HG03025 (cell line): Measurements from ENCODE around the gene PROZ.

Experiments
- ATAC-seq: cut with Tn5 transposase; IDR thresholded peaks from one replicate; pipeline ENCODE4 v1.9.1; 2021; ENCODE audit warnings: mild to moderate bottlenecking, moderate library complexity; ENCODE audit not compliant: unreplicated experiment, low FRiP score

PROZ gene

DNA sequence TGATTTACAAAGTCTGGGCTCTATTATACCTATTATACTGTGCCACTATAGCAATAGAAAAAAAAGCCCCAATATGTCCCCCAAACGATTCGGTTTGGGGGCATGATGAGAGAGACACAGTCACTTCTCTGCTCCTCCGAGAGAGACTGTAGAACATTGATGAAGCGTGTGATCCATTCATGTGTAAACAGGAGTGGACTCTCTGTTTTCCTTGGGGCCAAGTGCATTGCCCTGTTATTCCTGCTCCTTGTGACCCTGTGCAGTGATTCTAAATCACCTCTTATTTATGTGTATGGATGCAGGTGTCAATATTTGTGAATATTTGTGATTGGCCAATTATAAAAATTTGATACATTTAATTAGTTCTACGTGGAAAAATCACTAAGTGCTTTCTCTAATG is 18.9 kb upstream of the PROZ start:
- no peak for ATAC-seq

DNA sequence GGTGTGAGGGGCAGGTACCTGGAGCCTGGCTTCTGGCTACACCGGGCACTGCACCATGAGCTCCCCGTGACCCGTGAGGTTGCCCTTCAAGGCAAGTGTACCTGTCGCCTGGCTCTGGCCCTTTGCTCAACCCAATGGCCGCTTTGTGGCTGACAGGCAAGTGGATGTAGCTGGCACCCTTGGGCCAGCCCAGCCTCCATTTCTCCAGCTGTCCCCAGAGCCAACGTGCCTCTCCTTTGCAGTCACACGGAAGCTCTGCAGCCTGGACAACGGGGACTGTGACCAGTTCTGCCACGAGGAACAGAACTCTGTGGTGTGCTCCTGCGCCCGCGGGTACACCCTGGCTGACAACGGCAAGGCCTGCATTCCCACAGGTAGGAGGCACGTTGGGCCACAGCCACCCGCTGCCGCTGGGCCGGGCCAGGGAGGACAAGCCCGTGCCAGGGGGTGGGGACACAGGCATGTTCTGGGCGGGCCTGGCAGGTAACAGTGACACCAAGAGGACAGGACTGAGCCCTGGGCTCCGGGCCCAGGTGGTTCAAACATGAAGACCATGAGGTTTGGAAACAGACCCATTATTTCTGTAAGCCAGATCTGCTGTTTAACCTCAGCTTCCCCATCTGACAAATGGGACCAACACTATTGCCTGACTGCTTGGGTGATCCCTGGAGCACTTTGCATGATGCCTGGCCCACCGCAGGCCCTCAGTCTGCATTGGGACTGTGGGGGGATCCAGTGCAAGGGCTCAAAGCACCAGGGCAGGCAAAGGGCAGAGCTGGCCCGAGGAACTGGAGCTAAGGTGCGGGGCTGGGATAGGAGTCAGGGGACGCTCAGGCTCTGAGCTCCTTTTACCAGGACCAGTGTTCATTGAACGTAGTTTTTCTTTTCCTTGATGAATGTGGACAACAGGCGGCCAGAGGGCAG is 17.5 kb upstream of the PROZ start:
- no peak for ATAC-seq

DNA sequence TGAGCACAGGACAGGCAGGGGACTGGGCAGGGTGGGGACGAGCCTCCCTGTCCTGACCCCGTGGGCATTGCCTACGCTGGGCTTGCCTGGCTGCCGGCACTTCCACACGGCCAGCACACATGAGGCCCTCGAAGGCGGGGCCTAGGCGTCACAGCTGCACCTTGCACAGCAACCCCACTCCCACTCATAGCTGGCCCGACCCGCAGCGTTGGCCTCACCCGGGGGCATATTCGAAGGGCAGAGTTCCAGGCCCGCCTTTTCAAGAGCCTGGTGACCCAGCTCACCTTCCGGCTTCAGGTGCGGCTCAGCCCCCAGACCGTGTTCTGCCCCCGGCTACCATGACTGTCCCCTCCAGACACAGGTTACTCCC is 16.9 kb upstream of the PROZ start:
- ATAC-seq = no peak

DNA sequence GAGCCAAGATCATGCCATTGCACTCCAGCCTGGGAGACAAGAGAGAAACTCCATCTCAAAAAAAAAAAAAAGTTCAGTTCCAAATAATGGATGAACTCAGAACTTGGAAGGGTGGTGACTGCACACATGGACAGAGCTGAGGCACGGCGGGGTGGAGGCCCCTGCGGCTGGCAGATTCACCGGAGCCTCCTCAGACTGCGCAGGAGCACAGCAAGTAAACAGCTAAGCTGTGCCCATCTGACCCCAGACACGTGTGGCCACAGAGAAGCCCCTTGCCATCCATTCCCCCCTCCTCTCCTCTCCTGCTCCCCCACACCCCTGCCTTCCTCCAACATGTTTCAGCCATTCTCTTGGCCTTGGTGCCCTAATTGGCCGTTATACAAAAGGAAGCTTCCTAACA is 15.6 kb upstream of the PROZ start:
- ATAC-seq = no peak

DNA sequence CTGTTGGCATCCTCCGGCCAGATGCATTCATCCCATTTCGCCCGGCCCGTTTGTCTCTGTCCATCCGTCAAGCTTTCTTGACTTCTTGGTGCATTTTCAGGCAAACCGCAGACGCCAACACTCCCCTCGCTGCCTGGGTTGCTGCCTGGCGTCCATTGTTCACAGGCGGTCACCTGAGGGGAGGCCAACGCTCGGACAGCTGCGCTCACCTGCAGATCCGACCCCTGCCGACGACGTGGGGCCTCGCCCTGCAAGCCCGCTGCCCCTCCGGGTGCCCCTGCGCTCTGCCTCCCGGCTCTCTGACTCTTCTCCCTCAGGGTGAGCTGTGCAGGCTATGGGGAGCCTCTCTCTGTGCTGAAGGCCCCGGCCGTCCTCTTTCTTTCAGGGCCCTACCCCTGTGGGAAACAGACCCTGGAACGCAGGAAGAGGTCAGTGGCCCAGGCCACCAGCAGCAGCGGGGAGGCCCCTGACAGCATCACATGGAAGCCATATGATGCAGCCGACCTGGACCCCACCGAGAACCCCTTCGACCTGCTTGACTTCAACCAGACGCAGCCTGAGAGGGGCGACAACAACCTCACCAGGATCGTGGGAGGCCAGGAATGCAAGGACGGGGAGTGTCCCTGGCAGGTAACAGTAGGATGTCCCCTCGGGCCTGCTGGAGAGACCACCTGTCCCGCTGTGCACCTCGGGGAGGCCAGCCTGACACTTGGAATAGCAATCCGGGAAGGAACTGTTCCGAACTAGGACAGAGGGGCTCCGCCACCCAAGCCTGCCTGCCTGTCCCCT is 14.8 kb upstream of the PROZ start:
- ATAC-seq = no peak

DNA sequence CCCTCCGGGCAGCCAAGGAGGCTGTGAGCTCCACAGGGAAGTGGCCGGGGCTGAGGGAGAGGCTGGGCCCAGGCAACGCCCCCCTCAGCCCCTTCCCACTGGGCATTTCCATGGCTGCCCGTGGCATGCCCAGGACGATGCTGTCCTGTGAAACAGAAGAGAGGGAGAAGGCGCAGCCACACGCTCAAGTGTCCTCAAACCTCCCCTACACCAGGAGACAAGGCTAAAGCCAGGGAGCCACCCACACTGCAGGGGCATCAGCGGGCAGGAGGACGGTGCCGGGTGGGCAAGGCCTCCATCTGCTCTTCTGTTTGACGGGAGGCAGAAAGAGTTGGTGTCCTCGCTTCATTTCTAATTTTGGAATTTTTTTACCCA is 14.2 kb upstream of the PROZ start:
- no peak for ATAC-seq

DNA sequence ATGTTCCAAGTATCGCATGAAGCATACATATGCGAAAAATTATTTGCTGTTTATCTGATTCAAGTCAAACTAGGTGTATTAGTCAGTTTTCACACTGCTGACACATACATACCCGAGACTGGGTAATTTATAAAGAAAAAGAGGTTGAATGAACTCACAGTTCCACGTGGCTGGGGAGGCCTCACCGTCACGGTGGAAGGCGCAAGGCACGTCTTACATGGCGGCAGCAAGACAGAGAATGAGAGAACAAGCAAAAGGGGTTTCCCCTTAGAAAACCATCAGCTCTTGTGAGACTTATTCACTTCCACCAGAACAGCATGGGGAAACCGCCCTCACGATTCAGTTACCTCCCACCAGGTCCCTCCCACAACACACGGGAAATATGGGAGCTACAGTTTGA is 13.0 kb upstream of the PROZ start:
- ATAC-seq = no peak

DNA sequence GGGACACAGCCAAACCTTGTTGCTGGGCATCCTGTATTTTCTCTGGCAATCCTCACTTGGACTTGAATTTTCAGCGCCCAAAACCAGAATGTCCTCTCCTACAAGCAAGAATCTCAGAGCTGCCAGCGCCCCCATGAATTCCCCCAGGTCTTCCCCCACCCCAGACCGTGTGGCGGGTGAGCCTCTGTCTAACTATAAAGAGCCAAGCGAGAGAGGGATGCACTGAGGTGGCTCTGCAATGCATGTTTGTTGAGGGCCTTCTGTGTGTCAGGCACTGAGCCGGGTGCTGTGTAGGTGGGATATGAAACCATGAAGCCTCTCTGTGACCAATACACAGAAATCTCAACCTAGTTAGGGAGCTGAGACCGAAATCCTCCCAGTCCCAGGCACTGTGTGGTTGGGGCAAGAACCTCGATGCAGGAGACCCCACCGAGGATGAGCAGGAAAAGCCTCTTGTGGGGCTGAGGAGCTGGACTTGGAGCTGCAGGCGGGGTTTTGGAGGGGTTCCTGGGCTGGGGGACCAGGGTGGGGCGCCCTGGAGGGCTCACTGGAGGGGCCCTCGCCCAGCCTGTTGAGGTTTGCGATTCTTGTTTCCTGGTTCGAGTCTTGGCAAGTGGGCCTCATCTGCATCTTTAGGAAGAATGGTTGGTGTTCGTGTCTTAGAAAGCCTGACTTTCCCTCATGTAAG is 12.4 kb upstream of the PROZ start:
- ATAC-seq = no peak

DNA sequence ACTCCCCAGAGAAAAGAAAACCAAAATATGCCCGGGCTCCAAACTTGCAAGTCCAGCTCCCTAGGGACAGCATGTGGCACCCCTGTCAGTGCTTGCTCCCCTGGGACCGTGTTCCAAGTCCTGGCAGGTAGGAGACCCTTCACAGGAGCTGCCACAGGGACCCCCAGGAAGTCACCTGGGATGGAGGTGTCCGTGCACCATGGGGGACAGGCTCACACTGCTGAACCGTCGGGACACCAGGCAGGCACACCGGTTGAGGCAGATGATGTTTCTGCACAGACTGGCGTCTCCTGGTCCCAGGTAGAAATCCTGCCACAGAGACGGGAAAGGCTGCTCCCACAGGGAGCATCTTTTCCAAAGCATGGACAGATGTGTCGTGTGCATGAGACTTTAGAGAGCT is 11.7 kb upstream of the PROZ start:
- ATAC-seq = no peak

DNA sequence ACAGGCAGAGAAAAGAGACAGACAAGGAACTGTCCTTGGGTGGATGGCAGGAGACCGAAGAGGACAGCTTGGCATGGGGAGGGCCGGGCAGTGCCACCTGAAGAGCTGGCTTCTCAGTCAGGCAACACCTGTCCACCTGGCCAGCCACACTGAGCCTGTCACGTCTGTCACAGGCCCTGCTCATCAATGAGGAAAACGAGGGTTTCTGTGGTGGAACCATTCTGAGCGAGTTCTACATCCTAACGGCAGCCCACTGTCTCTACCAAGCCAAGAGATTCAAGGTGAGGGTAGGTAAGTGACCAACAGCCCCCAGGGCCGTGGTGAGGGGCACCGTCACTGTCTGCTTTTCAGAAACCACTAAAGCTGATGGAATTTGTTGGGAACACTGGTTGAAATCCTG is 11.2 kb upstream of the PROZ start:
- no peak for ATAC-seq

DNA sequence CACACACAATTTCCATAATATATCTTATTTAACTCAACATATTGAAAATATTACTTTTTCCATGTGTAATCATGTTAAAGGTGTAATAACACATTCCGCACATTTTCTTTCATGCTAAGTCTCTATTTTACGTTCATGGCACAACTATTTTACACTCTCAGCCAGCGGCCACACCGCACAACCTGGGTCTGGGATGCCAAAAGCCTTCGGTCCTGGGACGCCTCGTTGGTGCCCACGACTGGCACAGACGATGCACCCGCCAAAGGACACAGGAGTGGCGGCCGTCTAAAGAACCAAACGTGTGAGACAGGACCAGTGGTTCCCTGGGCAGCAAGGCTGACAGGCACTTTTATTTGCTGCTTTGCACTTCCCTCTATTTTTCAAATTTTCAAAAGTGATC is 10.0 kb upstream of the PROZ start:
- no peak for ATAC-seq

DNA sequence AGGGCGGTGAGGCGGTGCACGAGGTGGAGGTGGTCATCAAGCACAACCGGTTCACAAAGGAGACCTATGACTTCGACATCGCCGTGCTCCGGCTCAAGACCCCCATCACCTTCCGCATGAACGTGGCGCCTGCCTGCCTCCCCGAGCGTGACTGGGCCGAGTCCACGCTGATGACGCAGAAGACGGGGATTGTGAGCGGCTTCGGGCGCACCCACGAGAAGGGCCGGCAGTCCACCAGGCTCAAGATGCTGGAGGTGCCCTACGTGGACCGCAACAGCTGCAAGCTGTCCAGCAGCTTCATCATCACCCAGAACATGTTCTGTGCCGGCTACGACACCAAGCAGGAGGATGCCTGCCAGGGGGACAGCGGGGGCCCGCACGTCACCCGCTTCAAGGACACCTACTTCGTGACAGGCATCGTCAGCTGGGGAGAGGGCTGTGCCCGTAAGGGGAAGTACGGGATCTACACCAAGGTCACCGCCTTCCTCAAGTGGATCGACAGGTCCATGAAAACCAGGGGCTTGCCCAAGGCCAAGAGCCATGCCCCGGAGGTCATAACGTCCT is 9.4 kb upstream of the PROZ start:
- no peak for ATAC-seq

DNA sequence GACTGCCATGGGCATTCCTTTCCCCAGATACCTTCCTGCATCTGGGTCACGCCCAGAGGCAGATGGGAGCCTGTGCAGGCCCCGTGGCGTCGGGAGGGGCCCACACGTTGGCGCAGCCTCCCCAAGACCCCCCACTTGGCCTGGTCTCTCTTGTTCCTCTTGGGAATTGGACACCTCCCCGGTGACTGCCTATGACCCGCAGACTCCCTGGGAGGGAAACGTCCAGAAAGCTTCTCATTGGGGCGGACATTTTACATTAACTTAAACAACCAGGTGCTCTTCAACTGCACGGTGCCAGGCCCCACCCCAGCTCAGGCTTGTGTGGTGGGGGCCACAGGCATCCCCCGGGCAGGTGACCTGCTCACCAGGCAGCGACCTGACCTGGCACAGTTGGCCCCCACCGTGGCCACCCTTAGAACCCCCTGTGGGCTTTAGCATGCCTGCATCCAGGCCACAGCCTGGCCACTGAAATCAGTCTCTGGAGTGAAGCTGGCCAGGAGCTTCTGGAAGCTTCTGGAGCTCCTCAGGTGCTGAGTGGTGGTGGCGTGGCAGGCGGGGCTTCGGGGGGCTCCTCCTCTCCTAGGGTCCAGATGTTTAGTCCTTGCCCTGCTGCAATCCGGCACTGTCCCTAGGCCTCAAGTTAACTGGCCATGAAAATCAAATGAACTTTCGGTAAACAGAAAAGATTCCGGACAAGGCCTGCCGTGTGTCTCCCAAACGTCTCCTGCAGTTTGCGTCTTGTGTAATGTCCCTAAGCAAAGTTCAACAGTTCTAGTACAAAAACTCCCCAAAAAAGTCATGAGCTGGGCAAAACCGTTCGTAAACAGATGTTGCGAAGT is 8.5 kb upstream of the PROZ start:
- no peak for ATAC-seq

DNA sequence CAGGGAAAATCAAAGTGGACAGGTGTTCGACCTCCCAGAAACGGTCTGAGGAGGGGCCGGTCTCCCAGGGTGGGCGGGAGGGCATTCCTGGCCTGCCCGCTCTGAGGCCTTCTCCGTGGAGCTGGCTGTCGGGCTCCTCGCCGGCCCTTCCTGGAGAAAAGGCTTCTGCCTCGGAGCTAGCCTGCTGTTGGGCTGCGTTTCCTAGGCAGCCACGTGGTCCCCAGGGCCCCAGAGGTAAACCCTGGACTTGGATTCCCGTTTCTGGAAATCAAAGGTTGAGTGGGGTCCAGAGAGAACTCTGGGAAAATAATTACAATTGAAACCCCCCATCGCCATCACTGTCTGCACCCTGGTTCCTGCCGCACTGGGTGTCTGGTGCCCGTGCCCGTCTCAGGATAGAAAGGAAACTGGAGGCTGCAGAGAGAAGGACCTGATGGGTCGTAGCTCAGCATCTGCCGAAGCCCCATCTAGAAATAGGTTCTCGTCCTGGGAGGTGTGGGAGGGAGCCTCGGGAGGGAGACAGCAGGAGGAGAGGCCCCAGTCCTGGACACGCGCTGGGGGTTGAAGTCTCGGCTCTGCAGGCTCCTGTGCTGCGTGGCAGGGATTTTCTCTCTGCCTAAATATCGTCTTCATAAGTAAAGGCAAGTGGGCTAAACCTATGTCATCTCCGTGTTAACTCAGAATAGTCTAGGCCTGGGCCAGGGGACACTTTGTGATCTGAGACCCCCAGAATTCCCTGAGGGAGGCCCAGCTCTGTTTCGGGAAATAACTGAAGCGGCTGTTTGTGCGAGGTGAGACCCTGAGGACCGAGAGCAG is 7.7 kb upstream of the PROZ start:
- no peak for ATAC-seq

DNA sequence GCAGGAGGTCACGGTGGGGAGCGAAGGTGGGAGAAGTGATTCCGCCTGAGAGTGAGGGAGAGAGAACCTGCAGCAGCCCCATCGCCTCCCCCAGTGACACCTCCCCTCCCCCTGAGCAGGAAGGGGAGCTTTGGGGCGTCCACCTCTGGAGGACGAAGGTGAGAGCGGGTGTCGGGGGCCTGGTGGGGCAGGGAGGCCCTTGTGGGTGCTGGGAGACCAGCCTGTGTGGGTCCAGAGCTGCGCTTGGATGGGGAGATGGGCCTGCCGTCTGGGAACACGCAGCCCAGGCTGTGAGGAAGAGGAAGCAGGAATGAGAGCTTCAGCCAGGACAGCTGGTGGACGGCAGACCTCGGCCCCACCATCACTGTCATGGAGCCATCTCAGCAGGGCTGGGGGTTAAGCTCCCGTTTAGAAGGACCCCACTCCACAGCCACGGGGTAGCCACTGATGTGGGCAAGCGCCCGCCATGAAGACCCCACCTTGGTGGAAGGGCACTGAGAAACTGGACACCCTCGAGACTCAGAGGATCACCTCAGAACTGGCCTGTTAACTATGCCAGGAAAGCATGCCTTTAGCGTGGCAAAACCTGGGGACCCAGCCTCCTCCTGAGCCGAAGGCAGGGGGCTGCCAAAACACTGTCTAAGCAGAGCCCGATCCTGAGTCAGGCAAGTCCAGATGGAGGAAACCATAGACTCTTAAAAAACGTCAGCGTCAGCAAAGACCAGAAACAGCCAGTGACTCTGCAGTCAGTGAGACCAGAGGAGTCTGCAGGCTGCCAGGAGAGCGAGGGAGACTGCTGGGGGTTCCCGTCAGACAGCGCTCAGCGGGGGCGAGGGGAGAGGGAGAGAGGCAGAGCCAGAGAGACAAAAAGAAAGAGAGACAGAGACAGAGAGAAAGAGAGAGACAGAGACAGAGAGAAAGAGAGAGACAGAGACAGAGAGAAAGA is 6.4 kb upstream of the PROZ start:
- ATAC-seq = no peak

DNA sequence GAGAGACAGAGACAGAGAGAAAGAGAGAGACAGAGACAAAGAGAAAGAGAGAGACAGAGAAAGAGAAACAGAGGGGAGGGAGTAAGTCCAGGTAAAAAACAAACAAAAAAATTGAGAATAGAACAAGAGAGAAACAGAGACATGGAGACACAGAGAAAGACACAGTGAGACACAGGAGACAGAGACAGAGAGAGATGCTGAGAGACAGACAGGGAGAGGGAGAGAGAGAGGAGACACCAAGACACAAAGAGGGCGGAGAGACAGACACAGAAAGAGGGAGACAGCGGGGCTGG is 5.8 kb upstream of the PROZ start:
- no peak for ATAC-seq

DNA sequence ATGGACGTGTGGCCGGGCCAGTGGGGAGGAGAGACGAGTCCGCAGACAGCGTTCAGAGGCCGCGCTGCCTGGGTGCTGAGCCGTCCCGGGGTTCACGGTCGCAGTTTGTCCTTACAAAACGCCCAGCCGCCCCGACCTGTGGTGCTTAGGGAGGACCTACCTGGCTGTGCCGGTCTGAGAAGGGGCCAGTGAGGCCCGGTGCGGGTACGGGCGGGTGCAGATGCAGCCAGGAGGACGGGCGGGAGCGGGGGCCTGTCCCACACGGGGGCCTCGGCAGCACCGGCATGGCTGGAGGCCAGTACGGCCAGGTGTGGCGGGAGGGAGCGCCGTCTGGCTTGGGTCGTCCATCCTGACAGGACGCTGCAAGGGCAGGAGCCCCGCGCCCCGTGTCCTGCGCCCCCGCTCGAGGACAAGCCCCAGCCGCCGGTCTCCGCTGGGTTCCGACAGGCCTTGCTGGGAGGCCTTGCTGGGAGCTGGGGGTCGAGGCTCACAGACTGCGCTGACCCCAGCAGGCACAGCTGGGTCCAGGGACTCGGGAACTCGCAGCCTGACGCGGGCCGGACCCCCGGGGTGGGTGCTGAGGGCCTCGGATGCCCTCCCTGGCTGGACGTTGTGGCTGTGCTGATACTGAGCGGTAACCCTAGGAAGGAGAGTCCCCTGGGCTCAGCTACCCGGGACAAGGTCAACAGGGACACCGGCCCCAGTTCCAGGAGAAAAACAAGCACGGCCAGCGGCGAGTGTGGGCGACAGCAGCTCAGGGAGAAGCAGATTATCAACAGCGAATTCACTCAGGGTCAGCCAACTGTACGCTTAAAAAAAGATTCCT is 5.3 kb upstream of the PROZ start:
- ATAC-seq = no peak
